IMR-90 (cell line): ENCODE results near the gene SMIM12. TPM values are rescaled to one million over a fixed set of nuclear protein-coding genes. Genes with fewer than 3 reads are reported as not detected.

Experiments
- ATAC-seq: fragments of 200-7000 bp; cut with Tn5 transposase; 2 replicates; pipeline ENCODE4 v1.9.1; 2020; ENCODE audit warnings: low read depth, mild to moderate bottlenecking, moderate library complexity
- BruUV-seq: library from RNA; stranded (reverse); fragments of 400-500 nt; replicated peaks from 2 replicates; lab custom pipeline; 2021; lab: Mats Ljungman, UMichigan
- CTCF ChIA-PET: fragments of 300-600 bp; formaldehyde crosslinking; extraction: SDS; loops from one replicate; lab custom pipeline; 2021; ENCODE audit warnings: antibody characterized with exemption; lab: Yijun Ruan, JAX
- POLR2A ChIA-PET: fragments of 300-600 bp; sonication (Branson Sonifier 250); formaldehyde crosslinking; loops from one replicate; lab custom pipeline; 2022; ENCODE audit warnings: antibody characterized with exemption; ENCODE audit not compliant: unreplicated experiment; lab: Charles Lee
- DNase-seq: peaks from one replicate; pipeline ENCODE4 v3.0.0; 2013
- H2AFZ ChIP-seq: replicated peaks from 2 replicates; pipeline ENCODE3; 2013; ENCODE audit warnings: low read length, mild to moderate bottlenecking; ENCODE audit not compliant: poor library complexity
- H2AK5ac ChIP-seq: 2 replicates; pipeline ENCODE4 v1.6.1; 2013; ENCODE audit warnings: low read depth, low read length, inconsistent platforms
- H2AK9ac ChIP-seq: replicated peaks from 2 replicates; pipeline ENCODE3; 2013; ENCODE audit warnings: mild to moderate bottlenecking, low read depth, low read length, moderate library complexity; ENCODE audit not compliant: poor library complexity
- H2BK120ac ChIP-seq: 2 replicates; pipeline ENCODE4 v1.6.1; 2013; ENCODE audit warnings: low read depth, low read length, inconsistent platforms
- H2BK15ac ChIP-seq: 3 replicates; pipeline ENCODE4 v1.6.1; 2013; ENCODE audit warnings: low read depth, low read length, inconsistent platforms
- H2BK20ac ChIP-seq: 2 replicates; pipeline ENCODE4 v1.6.1; 2013; ENCODE audit warnings: low read depth, mild to moderate bottlenecking, inconsistent platforms, low read length, moderate library complexity
- H2BK5ac ChIP-seq: 2 replicates; pipeline ENCODE4 v1.6.1; 2013; ENCODE audit warnings: mild to moderate bottlenecking, low read depth, low read length, inconsistent platforms; ENCODE audit not compliant: poor library complexity, severe bottlenecking
- H3K14ac ChIP-seq: replicated peaks from 2 replicates; pipeline ENCODE4 v1.6.1; 2013; ENCODE audit warnings: low read depth, low read length, inconsistent platforms
- H3K18ac ChIP-seq: 2 replicates; pipeline ENCODE4 v1.6.1; 2013; ENCODE audit warnings: low read depth, low read length, control low read depth
- H3K23ac ChIP-seq: 2 replicates; pipeline ENCODE4 v1.6.1; 2013; ENCODE audit warnings: low read depth, low read length, inconsistent platforms
- H3K27ac ChIP-seq: 2 replicates; pipeline ENCODE4 v1.5.1; 2013; ENCODE audit warnings: mild to moderate bottlenecking, control low read depth, low read length; ENCODE audit not compliant: insufficient read depth
- H3K27me3 ChIP-seq: 2 replicates; pipeline ENCODE4 v1.6.1; 2013; ENCODE audit warnings: low read length; ENCODE audit not compliant: control insufficient read depth, insufficient read depth
- H3K36me3 ChIP-seq: 2 replicates; pipeline ENCODE4 v1.6.1; 2013; ENCODE audit warnings: low read length, mixed read lengths; ENCODE audit not compliant: control insufficient read depth, insufficient read depth
- H3K4ac ChIP-seq: 2 replicates; pipeline ENCODE4 v1.6.1; 2013; ENCODE audit warnings: low read depth, low read length, inconsistent platforms
- H3K4me1 ChIP-seq: 2 replicates; pipeline ENCODE4 v1.6.1; 2013; ENCODE audit warnings: low read length, mixed read lengths; ENCODE audit not compliant: control insufficient read depth, insufficient read depth
- H3K4me2 ChIP-seq: 2 replicates; pipeline ENCODE4 v1.6.1; 2013; ENCODE audit warnings: low read depth, mild to moderate bottlenecking, control low read depth, low read length, moderate library complexity
- H3K4me3 ChIP-seq: 2 replicates; pipeline ENCODE4 v1.5.1; 2013; ENCODE audit warnings: low read depth, mild to moderate bottlenecking, control low read depth, low read length, moderate library complexity; ENCODE audit not compliant: insufficient read depth
- H3K56ac ChIP-seq: 2 replicates; pipeline ENCODE4 v1.6.1; 2013; ENCODE audit warnings: low read length, inconsistent platforms; ENCODE audit not compliant: insufficient read depth; ENCODE audit errors: extremely low read depth
- H3K79me1 ChIP-seq, 2 experiments: 2 replicates each; pipeline ENCODE4 v1.6.1; 2013; ENCODE audit warnings: low read length in 2 of 2, inconsistent platforms in 1 of 2, low read depth in 1 of 2
- H3K9ac ChIP-seq: 2 replicates; pipeline ENCODE4 v1.6.1; 2013; ENCODE audit warnings: low read depth, low read length, control low read depth
- H3K9me1 ChIP-seq: 2 replicates; pipeline ENCODE4 v1.6.1; 2013; ENCODE audit warnings: low read length, inconsistent platforms; ENCODE audit not compliant: insufficient read depth
- H3K9me3 ChIP-seq: 2 replicates; pipeline ENCODE4 v1.6.1; 2013; ENCODE audit warnings: low read length; ENCODE audit not compliant: control insufficient read depth, insufficient read depth
- H4K20me1 ChIP-seq: 2 replicates; pipeline ENCODE4 v1.6.1; 2013; ENCODE audit warnings: low read length, inconsistent platforms; ENCODE audit not compliant: insufficient read depth
- H4K5ac ChIP-seq: 2 replicates; pipeline ENCODE4 v1.6.1; 2013; ENCODE audit warnings: mild to moderate bottlenecking, low read depth, low read length, control low read depth
- H4K8ac ChIP-seq, 2 experiments: 2 replicates each; pipeline ENCODE4 v1.6.1; 2013; ENCODE audit warnings: low read depth in 2 of 2, low read length in 2 of 2, control low read depth in 1 of 2, inconsistent platforms in 1 of 2
- H4K91ac ChIP-seq: 2 replicates; pipeline ENCODE4 v1.6.1; 2013; ENCODE audit warnings: low read depth, low read length, inconsistent platforms; ENCODE audit not compliant: insufficient read depth
- CEBPB ChIP-seq: IDR thresholded peaks from 2 replicates; pipeline ENCODE4 v1.6.1; 2012; ENCODE audit warnings: low read depth, low read length, improper control_type of control experiment
- CTCF ChIP-seq: conservative IDR thresholded peaks from 2 replicates; pipeline ENCODE4 v1.5.1; 2012; ENCODE audit warnings: mild to moderate bottlenecking, low read depth, low read length, improper control_type of control experiment
- MXI1 ChIP-seq: IDR thresholded peaks from 2 replicates; pipeline ENCODE4 v1.6.1; 2012; ENCODE audit warnings: low read depth, mild to moderate bottlenecking, low read length, moderate library complexity, borderline replicate concordance
- POLR2A ChIP-seq: IDR thresholded peaks from 2 replicates; pipeline ENCODE4 v1.6.1; 2012; ENCODE audit warnings: mild to moderate bottlenecking, low read depth, low read length
- RFX5 ChIP-seq: IDR thresholded peaks from 2 replicates; pipeline ENCODE4 v1.8.0; 2012; ENCODE audit warnings: low read depth, mild to moderate bottlenecking, low read length, moderate library complexity
- WGBS, 2 experiments: methylation state at CpG; one replicate each; pipeline versions ENCODE4 v1.1.5 to v1.1.7; 2013; ENCODE audit warnings: missing lambda C conversion rate in 2 of 2; ENCODE audit not compliant: insufficient read length in 1 of 2; ENCODE audit errors: extremely low coverage in 2 of 2; 5-methylcytosine and 5-hydroxymethylcytosine counted together
- dilution Hi-C: fragments of 300-500 bp; cut with HindIII; formaldehyde crosslinking; loops from one replicate; pipeline ENCODE4 v1.14.3; 2018; ENCODE audit warnings: low sequenced_read_pairs; ENCODE audit not compliant: unreplicated experiment
- in situ Hi-C: fragments of 300-500 bp; cut with MboI; formaldehyde crosslinking; loops from 3 replicates; pipeline ENCODE4 v1.14.3; 2019; ENCODE audit warnings: low sequenced_read_pairs, inconsistent platforms, mixed read lengths
- intact Hi-C: fragments of 100-400 bp; cut with micrococcal nuclease; formaldehyde crosslinking; loops from 2 replicates; pipeline ENCODE4 v1.10.0; 2022
- polyA plus RNA-seq, 3 experiments: library from polyadenylated mRNA; depleted of rRNA; stranded (reverse); fragments of >200 nt; gene quantifications; 2 replicates each; pipeline ENCODE4 v1.2.3, GENCODE V29; 2012; ENCODE audit warnings: low replicate concordance in 1 of 3
- total RNA-seq: library from RNA; depleted of rRNA; stranded (reverse); fragments of >200 nt; gene quantifications from 2 replicates; pipeline ENCODE4 v1.2.3, GENCODE V29; 2012

Gene SMIM12
- total and polyA plus RNA-seq, 2 of the 4 experiments (the other 2 are of a cell fraction) = 31.9 to 44.4 TPM

GRCh38 chr1:34866762-34867109 lies 7.2 kb upstream of the SMIM12 start:
- Histone ChIP-seq H2BK20ac (no peak overlapping the region), H4K20me1 (no peaks in the 10 kb centered on the region), H2BK15ac (no peak overlapping the region), H2BK120ac (no peak overlapping the region; the same call in 1 of the 2 replicates), H3K14ac (no peak overlapping the region), H3K9ac (peak overlapping the region; percentile 41; the same call in 1 of the 2 replicates), H2AK9ac (peak overlapping the region; percentile 80), H3K9me1 (no peaks in the 10 kb centered on the region), H3K79me1 (no peaks in the 10 kb centered on the region), H3K4me3 (peak overlapping the region; percentile 57), H3K36me3 (no peaks in the 10 kb centered on the region), H3K27me3 (peaks cover 32% of the 10 kb centered on the region), H3K27ac (no peak overlapping the region), H3K4ac (no peak overlapping the region), H3K4me1 (no peaks in the 10 kb centered on the region), H3K9me3 (no peaks in the 10 kb centered on the region), H3K18ac (no peak overlapping the region), H3K56ac (no peak overlapping the region), H2BK5ac (no peak overlapping the region), H2AK5ac (no peak overlapping the region), H3K23ac (no peak overlapping the region), H3K4me2 (peak overlapping the region; percentile 87; the same call in 1 of the 2 replicates), H4K5ac (no peak overlapping the region), H4K91ac (no peak overlapping the region), H2AFZ (peak overlapping the region; percentile 100), H4K8ac (peak overlapping the region; percentile 30 to 76; a peak in 3 of 4 replicates)
- dilution Hi-C loops = no loop called here
- WGBS, 2 experiments = no CpG with 5 or more reads among the region's 9 CpGs
- ChIA-PET CTCF (interaction anchor here (0.7 to 2.0 kb wide), 6 partner anchors 12 to 81 kb away, joined by 3 to 8 read pairs (median 6); no protein-coding TSS in a partner anchor), POLR2A (no interaction called here)
- DNase-seq (no peak), ATAC-seq (no peak)
- intact Hi-C loops = loop anchor here (1.0 kb wide), 1 partner anchor 80 kb away; no protein-coding TSS in a partner anchor
- in situ Hi-C loops = no loop called here
- no TSS peak for BruUV-seq
- TF ChIP-seq CEBPB (no peak), POLR2A (no peak), CTCF (no peak), MXI1 (no peak), RFX5 (no peak)
